ENCODE measurements around the gene MED26. TPM values are rescaled to one million over a fixed set of nuclear protein-coding genes. Genes with fewer than 3 reads are reported as not detected.
A peak's percentile ranks its signal among the peaks of the same experiment; 100 is the strongest.

The MED26 gene
- total RNA-seq, 1 donor, result 7.1 TPM

DNA sequence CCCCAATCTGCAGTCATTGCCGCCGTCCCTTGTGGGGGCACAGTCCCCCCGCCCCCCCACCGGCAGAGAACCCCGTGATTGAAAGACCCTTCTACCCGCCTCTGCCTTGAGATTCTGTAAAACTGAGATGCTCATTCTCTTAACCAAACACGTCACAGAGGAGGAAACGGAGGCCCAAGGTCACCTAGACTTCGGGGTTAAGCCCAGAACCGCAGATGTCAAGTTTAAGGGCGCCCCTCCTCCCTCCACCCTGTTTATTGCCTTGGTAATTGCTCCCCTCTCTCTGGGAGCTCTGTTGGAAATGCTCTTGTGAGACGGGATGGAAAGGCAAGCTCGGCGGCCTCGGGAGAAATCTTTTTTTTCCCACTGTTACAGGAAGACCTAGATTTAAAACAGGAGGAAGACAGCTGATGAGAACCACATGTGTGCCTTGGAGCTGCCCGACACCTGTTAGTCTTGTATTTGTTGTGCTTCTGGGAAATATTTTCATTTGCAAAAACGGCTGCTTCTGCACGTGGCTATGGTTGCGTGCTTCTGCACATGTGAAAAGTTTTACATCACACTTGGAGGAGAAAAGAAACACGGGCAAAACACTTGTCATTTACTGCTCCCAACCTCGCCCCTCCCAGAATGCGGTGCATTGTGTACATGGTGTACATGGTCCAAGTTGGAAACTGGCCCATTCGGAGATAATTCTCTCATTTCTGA is 1.1 kb upstream of the MED26 start:
- peak overlapping the region; percentile 85 for H3K4me3 ChIP-seq (ENCODE audit: low read depth, low read length)
- peak; percentile 82 for DNase-seq (ENCODE audit: low read depth)
- TF ChIP-seq, protein P1, sequence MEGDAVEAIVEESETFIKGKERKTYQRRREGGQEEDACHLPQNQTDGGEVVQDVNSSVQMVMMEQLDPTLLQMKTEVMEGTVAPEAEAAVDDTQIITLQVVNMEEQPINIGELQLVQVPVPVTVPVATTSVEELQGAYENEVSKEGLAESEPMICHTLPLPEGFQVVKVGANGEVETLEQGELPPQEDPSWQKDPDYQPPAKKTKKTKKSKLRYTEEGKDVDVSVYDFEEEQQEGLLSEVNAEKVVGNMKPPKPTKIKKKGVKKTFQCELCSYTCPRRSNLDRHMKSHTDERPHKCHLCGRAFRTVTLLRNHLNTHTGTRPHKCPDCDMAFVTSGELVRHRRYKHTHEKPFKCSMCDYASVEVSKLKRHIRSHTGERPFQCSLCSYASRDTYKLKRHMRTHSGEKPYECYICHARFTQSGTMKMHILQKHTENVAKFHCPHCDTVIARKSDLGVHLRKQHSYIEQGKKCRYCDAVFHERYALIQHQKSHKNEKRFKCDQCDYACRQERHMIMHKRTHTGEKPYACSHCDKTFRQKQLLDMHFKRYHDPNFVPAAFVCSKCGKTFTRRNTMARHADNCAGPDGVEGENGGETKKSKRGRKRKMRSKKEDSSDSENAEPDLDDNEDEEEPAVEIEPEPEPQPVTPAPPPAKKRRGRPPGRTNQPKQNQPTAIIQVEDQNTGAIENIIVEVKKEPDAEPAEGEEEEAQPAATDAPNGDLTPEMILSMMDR (IDR thresholded peaks at IDR 0.05; ENCODE audit: insufficient read depth, low read length), result no peak

DNA sequence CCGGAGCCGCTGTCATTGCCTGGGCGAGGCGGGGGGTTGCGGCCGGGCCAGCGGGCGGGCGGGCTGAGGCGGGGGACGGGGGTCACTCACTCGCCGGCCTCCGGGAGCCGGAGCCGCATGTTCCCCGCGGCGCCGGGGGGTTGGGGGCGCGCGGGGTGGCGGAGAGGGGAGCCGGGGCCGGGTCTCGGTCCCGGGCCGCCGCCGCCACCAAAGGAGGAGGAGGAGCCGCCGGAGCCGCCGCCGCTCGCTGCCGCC is 149 bp downstream of the MED26 start:
- H3K4me3 ChIP-seq (ENCODE audit: low read depth, low read length), result peak overlapping the region; percentile 93
- no peak for DNase-seq (ENCODE audit: low read depth)
- TF ChIP-seq, protein P1 (IDR thresholded peaks at IDR 0.05; ENCODE audit: insufficient read depth, low read length), result no peak

DNA sequence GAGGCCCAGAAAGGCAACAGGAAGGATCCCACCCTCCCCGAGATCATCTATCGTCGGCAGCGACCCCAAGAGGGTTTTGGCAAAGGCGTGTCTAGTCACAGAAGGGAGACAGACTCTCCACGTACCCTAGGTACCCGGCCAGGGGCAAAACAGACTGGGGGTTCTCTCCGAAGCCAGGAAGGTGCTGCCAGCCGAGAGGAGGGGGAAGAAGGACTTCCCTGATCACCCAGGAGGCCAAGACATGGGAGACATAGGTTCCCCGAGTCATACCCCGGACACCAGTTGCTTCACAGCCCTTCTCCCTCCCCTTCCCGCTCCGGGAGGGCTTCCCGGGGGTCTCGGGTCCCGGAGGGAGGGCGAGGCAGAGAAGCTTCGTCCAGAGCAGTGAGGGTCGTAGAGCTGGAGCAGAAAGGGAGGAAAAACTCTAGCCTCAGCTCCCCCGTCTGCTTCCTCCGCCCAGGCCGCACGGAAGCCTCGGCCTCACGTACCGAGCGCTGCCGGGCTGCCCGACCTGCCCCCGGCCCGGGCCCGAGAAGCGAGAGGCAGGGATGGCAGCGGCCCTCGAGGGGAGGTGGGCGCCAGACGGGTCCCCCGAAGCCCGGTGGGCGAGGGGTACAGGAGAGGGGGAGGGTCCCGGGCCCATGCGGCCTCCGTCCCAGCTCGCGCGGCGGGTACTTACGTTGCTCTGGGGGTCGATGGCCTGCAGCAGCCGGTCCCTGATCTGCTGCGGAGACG is 644 bp downstream of the MED26 start:
- DNase-seq (ENCODE audit: low read depth), result no peak
- H3K4me3 ChIP-seq (ENCODE audit: low read depth, low read length), result peak overlapping the region; percentile 93
- TF ChIP-seq, protein P1 (IDR thresholded peaks at IDR 0.05; ENCODE audit: insufficient read depth, low read length), result no peak

DNA sequence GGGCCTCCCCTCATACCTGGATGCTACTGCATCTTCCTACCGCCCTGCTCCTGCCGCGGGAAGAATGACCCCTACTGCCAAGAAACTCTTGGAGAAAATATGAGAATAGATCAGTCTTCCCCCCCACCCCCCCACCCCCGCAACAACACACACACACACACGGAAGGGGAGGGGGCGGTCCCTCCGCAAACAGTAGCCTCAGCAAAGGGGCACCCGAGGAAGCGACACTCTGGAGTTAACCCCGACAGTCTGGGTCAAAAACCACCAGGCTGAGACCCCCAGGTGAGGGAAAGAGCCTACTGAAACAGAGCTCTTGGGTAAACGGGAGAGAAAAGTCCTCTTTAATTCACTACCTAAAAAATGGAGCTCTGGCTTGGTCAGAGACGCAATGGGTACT is 1.2 kb downstream of the MED26 start:
- TF ChIP-seq, protein P1 (IDR thresholded peaks at IDR 0.05; ENCODE audit: insufficient read depth, low read length), result no peak
- peak overlapping the region; percentile 93 for H3K4me3 ChIP-seq (ENCODE audit: low read depth, low read length)
- DNase-seq (ENCODE audit: low read depth), result no peak

DNA sequence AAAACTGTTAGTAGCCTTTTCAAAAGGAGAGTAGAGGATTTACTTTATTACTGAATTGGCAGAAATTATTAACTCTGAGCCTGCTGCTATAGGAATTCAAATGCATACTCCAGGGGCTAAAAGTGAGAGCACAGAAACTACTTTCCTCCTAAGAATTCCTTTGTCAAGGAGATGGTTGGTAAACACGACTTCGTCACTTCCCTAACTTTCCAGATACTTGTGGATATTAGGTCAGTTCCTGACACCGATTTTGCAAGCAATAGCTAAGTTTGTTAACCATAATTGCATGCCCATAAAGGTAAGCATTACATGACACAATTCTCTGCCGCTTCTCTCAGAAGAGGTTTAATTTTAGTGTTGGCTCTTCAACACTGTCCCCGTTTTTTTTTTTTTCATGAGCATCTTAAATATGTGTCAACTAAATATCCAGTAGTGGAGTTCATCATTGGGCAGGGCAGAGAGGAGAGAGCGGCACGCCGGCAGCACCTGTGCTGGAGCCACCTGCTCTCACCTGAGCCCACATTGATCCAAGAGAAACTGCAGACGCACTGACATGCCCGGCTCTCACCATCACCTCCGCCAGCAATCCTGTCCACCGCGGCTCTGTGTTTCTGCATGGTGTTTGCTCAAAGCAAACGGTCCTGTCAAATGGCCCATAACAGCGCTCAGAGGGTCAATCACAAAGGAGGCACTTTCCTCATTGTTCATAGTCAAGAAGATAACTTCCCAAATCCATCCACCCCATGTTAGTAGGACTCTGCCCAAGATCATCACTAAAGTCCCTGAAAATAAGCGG is 2.6 kb downstream of the MED26 start:
- no peak for DNase-seq (ENCODE audit: low read depth)
- H3K4me3 ChIP-seq (ENCODE audit: low read depth, low read length), result no peak overlapping the region
- TF ChIP-seq, protein P1 (IDR thresholded peaks at IDR 0.05; ENCODE audit: insufficient read depth, low read length), result no peak

DNA sequence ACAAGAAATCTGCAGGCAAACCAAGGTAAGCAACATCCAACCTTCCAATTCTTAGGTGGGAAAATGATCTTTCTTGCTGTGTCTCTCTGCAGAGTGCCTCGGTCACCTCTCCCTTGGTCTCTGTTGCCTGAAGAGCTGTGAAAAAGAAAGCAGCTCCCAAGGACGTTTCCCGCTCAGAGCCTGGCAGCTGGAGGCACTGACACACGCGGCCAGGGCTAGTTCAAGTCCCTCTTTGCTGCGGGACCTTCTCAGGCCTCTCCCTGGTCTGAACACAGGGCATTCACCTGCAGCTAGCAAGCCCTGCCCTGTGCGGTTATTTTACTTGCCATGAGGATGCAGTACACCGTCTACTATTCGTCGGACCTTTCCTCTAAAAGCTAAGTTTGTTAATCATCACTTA is 3.8 kb downstream of the MED26 start:
- no peak for DNase-seq (ENCODE audit: low read depth)
- TF ChIP-seq, protein P1 (IDR thresholded peaks at IDR 0.05; ENCODE audit: insufficient read depth, low read length), result no peak
- H3K4me3 ChIP-seq (ENCODE audit: low read depth, low read length), result no peak overlapping the region
